HEK293T (cell line): ENCODE data around the gene ERCC1.

Experiments used
- BHLHE40 ChIP-seq: fragments of 450-650 bp; IDR thresholded peaks from 2 replicates; pipeline ENCODE4 v1.6.1; 2016; ENCODE audit warnings: mild to moderate bottlenecking, moderate library complexity, borderline replicate concordance
- CTBP1 ChIP-seq: fragments of 450-650 bp; IDR thresholded peaks from 2 replicates; pipeline ENCODE4 v1.6.1; 2016; ENCODE audit warnings: borderline replicate concordance
- ELF4 ChIP-seq: fragments of 450-650 bp; IDR thresholded peaks from 2 replicates; pipeline ENCODE4 v1.6.1; 2017; ENCODE audit warnings: antibody characterized with exemption
- FOXA1 ChIP-seq: fragments of 450-650 bp; IDR thresholded peaks from 2 replicates; pipeline ENCODE4 v1.6.1; 2016; ENCODE audit warnings: mild to moderate bottlenecking
- FOXM1 ChIP-seq: fragments of 450-650 bp; IDR thresholded peaks from 2 replicates; pipeline ENCODE4 v1.6.1; 2017; ENCODE audit warnings: mild to moderate bottlenecking, borderline replicate concordance
- HDGF ChIP-seq: fragments of 450-650 bp; IDR thresholded peaks from 2 replicates; pipeline ENCODE4 v1.6.1; 2017; ENCODE audit warnings: antibody characterized with exemption, borderline replicate concordance
- NFRKB ChIP-seq: fragments of 450-650 bp; IDR thresholded peaks from 2 replicates; pipeline ENCODE4 v1.6.1; 2016; ENCODE audit warnings: mild to moderate bottlenecking, moderate library complexity
- SP1 ChIP-seq: fragments of 450-650 bp; IDR thresholded peaks from 2 replicates; pipeline ENCODE4 v1.6.1; 2017
- SUZ12 ChIP-seq: fragments of 450-650 bp; IDR thresholded peaks from 2 replicates; pipeline ENCODE4 v1.6.1; 2016; ENCODE audit warnings: mild to moderate bottlenecking
- TARDBP ChIP-seq: fragments of 450-650 bp; IDR thresholded peaks from 2 replicates; pipeline ENCODE4 v1.6.1; 2016
- ZNF384 ChIP-seq: fragments of 450-650 bp; IDR thresholded peaks from 2 replicates; pipeline ENCODE4 v1.6.1; 2016

DNA sequence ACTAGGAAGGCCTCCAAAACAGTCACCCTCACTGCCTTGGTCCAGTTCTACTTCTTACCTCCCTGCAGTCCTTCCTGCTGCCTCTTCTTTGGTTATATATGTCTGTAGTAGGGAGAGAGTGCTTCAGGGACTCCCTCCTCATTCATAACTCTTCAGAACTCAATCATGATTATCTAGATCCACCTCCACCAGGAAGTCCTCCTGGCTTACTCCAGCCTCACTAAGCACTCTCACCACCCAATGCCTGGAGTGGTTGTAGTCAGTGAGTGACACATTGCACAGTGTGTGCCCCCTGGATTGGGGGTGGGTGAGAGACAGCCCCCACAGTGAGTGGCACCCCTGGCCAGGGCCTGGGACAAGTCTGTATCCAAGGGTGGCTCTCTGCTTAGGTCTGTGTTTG lies 34.1 kb upstream of the ERCC1 start:
- no peak for TF ChIP-seq SP1
- TF ChIP-seq NFRKB, result no peak
- TF ChIP-seq FOXM1, result no peak
- no peak for TF ChIP-seq SUZ12
- no peak for TF ChIP-seq FOXA1
- no peak for TF ChIP-seq CTBP1
- TF ChIP-seq BHLHE40, result no peak
- TF ChIP-seq HDGF, result no peak
- TF ChIP-seq TARDBP, result no peak
- no peak for TF ChIP-seq ZNF384
- no peak for TF ChIP-seq ELF4
